ENCODE data around the gene TOLLIP. TPM values are rescaled to one million over a fixed set of nuclear protein-coding genes. Genes with fewer than 3 reads are reported as not detected.

The TOLLIP gene
- total RNA-seq, 2 donors from 2014 or later, result 72.8 to 161 TPM

DNA sequence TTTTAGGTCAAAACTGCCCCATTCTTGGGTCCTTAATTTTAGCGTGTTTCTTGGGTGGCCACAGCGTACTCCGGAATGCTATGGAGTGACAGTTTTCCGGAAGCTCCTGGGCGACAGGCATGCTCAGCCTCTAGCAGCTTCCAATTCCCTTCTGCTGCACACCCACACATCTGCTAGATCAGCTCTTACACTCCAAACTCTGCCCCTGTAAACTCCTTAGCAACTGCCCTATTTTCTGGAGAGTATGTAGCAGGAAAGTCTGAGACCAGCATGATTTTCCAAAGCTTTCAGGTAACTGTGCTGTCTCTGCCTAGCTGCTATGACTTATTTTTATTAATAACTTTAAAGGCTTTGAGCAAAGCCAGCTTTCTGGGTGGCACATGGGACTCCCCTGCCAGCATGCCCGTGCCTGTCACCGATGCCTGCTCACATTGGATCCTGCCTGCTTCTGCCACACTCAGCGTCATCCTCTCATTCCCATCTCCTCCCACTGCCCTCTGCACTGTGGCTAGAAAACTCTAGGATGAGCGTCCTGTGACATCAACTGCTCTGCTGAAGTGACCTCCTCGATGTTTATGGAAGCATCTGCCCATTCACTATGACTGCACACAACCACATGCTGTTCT lies 17.3 kb downstream of the TOLLIP start:
- Histone ChIP-seq H3K4me1 (replicated peaks) (peaks cover 5% of the 10 kb centered on the region), H3K9me3 (no peaks in the 10 kb centered on the region), H3K27ac (no peak overlapping the region), H3K36me3 (peaks cover 12 to 17% of the 10 kb centered on the region in 2 donors), H3K27me3 (replicated peaks; ENCODE audit: insufficient read depth) (no peaks in the 10 kb centered on the region), H3K4me3 (no peak overlapping the region)
- 68% methylated on average over 10 of the region's 10 CpGs for WGBS
- DNase-seq (ENCODE audit: low spot score), result no peak
- intact Hi-C loops (cut with DNase I), result no loop called here
- TF ChIP-seq POLR2AphosphoS5 (IDR thresholded peaks at IDR 0.05) (no peak), POLR2A (IDR thresholded peaks at IDR 0.05) (no peak)
- TF ChIP-seq, protein P1, sequence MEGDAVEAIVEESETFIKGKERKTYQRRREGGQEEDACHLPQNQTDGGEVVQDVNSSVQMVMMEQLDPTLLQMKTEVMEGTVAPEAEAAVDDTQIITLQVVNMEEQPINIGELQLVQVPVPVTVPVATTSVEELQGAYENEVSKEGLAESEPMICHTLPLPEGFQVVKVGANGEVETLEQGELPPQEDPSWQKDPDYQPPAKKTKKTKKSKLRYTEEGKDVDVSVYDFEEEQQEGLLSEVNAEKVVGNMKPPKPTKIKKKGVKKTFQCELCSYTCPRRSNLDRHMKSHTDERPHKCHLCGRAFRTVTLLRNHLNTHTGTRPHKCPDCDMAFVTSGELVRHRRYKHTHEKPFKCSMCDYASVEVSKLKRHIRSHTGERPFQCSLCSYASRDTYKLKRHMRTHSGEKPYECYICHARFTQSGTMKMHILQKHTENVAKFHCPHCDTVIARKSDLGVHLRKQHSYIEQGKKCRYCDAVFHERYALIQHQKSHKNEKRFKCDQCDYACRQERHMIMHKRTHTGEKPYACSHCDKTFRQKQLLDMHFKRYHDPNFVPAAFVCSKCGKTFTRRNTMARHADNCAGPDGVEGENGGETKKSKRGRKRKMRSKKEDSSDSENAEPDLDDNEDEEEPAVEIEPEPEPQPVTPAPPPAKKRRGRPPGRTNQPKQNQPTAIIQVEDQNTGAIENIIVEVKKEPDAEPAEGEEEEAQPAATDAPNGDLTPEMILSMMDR (IDR thresholded peaks at IDR 0.05), result no peak

DNA sequence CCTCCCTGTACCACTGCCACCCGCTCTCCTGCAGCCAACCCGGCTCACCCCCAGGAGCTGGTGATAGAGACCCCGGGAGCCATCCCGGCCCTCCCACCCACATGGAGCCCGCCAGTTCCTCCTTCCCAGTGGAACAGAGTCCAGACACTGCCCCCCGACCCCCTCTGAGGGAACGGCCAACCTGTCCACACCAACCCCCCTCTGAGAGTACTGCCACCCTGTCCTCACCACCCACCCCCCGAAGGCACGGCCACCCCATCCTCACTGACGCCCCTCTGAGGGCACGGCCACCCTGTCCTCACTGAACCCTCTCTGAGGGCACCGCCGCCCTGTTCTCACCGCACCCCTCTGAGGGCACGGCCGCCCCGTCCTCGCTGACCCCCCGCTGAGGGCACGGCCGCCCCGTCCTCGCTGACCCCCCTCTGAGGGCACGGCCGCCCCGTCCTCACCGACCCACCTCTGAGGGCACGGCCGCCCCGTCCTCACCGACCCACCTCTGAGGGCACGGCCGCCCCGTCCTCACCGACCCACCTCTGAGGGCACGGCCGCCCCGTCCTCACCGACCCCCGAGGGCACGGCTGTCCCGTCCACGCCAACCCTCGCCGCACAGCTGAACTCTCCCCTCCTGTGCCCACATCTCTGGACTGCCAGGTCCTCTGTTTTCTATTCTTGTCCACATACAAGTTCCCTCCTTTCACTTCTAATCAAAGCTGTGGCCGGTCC lies 18.0 kb downstream of the TOLLIP start:
- WGBS, result 88% methylated on average over 46 of the region's 46 CpGs
- H3K36me3 ChIP-seq, result peaks cover 12 to 17% of the 10 kb centered on the region in 2 donors
- no peak overlapping the region for H3K4me3 ChIP-seq
- intact Hi-C loops (cut with DNase I), result no loop called here
- DNase-seq (ENCODE audit: low spot score), result no peak
- TF ChIP-seq POLR2AphosphoS5 (IDR thresholded peaks at IDR 0.05) (no peak), POLR2A (IDR thresholded peaks at IDR 0.05) (no peak)
- TF ChIP-seq, protein P1 (IDR thresholded peaks at IDR 0.05), result no peak
- no peaks in the 10 kb centered on the region for H3K9me3 ChIP-seq
- no peaks in the 10 kb centered on the region for H3K27me3 ChIP-seq (replicated peaks; ENCODE audit: insufficient read depth)
- peaks cover 5% of the 10 kb centered on the region for H3K4me1 ChIP-seq (replicated peaks)
- H3K27ac ChIP-seq, result no peak overlapping the region

DNA sequence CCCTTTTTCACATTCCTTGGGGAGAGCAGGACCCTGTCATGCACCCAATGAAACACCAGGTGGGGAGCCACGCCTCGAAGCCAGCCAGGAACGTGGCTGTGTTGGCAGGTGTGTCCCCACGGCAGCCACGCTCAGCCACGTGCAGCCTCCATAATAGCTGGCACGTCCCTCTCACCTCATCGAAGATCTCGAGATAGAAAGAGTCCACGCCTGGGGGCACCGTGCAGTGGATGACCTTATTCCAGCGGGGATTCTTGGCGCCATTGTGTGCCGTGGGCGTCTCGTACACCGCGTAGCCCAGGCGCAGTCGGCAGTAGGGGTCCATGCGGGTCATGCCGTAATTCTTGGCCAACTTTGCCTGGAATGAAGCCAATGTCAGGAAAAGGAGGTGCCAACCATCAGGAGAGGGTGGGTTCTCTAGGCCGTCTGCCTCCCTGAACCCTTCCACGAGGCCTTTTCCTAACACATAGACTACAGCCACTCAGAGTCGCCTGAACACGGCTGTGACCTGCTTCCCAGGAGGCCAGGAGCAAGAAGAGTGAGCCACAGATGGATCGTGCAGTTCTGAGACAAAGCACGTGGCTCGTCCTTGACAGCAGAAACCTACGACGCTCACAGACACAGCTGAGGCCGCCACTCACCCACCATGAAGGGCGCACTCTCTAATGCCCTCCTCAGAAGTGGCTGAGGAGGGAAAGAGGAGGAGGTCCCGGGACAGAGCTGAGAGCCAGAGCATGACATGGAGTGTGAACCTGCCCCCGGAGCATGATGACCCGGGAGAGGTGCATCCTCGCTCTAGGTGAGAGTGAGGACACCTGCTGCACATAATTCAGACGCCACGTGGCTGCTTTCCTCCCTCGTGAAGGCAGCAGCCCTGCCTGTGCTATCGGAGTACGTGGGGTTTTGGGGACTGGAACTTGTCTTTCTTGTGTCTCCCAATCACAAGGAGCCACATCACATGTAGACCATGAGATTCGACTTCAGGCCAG lies 19.1 kb downstream of the TOLLIP start:
- Histone ChIP-seq H3K27me3 (replicated peaks; ENCODE audit: insufficient read depth) (no peaks in the 10 kb centered on the region), H3K4me3 (no peak overlapping the region), H3K27ac (no peak overlapping the region), H3K36me3 (peaks cover 13 to 26% of the 10 kb centered on the region in 2 donors), H3K9me3 (no peaks in the 10 kb centered on the region), H3K4me1 (replicated peaks) (peaks cover 5% of the 10 kb centered on the region)
- intact Hi-C loops (cut with DNase I), result no loop called here
- TF ChIP-seq POLR2A (IDR thresholded peaks at IDR 0.05) (no peak), POLR2AphosphoS5 (IDR thresholded peaks at IDR 0.05) (no peak)
- TF ChIP-seq, protein P1 (IDR thresholded peaks at IDR 0.05), result no peak
- 88% methylated on average over 43 of the region's 43 CpGs for WGBS
- DNase-seq (ENCODE audit: low spot score), result no peak

DNA sequence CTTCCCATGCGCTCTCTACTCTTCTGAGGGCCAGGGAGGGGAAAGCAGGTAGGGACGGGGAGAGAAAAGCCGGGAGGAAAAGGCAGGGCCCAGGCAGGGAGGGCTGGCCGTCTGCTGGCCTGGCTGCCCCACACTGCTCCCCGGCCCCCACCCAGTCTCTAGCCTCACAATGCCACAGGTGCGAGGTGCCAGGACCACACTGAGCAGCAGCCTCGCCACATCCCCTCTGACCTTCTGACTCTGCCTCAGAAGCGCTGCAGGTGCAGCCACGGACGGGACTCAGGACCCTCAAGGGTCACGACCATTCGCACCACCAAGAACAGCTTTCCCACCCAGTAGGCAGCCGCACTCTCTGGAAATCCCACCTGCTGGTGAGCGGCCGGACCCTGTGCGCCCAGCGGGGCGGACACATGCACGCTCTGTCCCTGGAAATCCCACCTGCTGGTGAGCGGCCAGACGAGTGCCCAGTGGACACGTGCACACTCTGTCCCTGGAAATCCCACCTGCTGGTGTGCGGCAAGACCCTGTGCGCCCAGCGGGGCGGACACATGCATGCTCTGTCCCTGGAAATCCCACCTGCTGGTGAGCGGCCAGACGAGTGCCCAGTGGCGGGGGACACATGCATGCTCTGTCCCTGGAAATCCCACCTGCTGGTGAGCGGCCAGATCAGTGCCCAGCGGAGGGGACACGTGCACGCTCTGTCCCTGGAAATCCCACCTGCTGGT lies 20.1 kb downstream of the TOLLIP start:
- H3K4me3 ChIP-seq, result no peak overlapping the region
- H3K36me3 ChIP-seq, result peaks cover 20 to 27% of the 10 kb centered on the region in 2 donors
- intact Hi-C loops (cut with DNase I), result no loop called here
- no peak overlapping the region for H3K27ac ChIP-seq
- peaks cover 5% of the 10 kb centered on the region for H3K4me1 ChIP-seq (replicated peaks)
- TF ChIP-seq, protein P1 (IDR thresholded peaks at IDR 0.05), result no peak
- TF ChIP-seq POLR2AphosphoS5 (IDR thresholded peaks at IDR 0.05) (no peak), POLR2A (IDR thresholded peaks at IDR 0.05) (no peak)
- no peak for DNase-seq (ENCODE audit: low spot score)
- no peaks in the 10 kb centered on the region for H3K27me3 ChIP-seq (replicated peaks; ENCODE audit: insufficient read depth)
- 96% methylated on average over 26 of the region's 33 CpGs for WGBS
- H3K9me3 ChIP-seq, result no peaks in the 10 kb centered on the region
